Activated gamma-delta T cell treated with Interleukin-2 at 50 U/mL for 16 hours (primary cell): Measurements from ENCODE around the gene GRAPL.
"Not testable (repeated sequence)": the region's sequence is repeated elsewhere in the genome, so short reads cannot be mapped to it uniquely, and the experiment has no call there.

Experiments used
- DNase-seq: peaks from one replicate; pipeline ENCODE4 v3.0.0-alpha.2; 2020

GRAPL gene

DNA sequence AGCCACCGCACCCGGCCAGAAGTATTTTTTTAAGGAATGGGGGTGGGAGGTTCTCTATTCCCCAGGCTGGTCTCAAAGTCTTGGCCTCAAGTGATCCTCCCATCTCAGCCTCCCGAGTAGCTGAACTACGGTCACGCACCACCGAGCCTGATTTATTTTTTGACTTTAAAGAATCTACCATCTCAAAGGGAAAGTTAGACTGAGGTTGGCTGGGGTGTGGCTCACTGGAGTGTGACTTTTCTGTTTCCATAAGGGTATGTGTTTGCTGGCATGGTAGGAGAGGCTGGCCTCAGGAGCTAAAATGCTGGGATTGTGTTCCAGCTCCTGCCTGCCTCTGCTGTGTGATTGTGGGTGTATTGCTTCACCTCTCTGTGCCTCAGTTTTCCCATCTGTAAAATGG lies 10.6 kb downstream of the GRAPL start:
- not testable (repeated sequence) for DNase-seq

DNA sequence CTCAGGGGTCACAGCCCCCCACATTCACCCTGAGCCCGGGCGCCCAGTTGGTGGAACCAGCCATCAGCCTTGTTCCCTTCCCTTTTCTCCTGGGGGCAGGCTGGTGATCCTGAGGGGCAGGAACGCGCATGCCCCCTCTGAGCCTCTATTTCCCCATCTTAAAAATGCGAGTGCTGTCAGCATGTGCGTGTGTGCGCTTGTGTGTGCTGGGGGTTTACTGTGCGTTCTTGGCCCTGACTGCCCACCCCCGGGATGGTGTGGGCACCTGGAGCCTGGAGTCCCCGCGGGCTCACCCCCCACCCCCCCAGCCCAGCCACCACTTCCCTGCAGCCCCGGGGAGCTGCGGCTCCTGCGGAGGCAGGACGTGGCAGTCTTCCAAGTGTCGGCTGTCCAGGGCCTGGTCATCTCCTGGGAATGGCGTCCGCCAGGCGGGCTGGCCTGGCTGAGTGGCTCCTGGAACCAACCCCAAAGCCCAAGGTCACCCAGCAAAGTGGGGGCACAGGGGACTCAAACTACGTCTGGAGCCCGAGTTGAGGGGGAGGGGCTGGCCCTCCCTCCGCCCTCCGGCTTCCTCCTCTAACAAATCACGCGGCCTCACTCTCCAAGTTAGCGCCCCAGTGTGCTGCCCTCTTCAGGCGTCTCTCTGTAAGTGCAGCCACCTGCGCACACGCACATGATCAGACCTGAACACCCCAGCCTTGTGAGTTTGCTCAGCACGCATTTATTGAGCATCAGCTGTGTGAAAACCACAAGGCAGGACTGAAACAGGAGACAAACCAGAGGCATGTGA lies 14.2 kb downstream of the GRAPL start:
- peak; percentile 1 for DNase-seq

DNA sequence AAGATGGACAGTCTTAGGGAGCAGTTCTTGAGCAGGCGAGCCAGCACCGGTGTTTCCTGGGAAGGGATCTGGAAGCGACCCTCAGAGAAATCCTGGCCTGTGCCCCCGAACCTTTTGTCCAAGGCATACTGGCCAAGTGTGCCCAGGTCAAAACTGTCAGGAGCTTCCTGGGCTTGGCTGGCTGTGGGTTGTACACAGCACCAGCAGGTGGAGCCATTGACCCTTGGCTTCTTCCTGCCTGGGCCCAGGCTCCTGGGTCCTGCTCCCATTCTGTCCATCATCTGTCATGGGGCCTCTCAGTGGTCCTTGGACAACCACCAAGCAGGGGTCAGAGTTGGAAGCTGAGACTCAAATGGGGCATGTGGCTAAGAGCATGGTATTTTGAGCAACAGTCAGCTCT lies 15.0 kb downstream of the GRAPL start:
- DNase-seq = not testable (repeated sequence)

DNA sequence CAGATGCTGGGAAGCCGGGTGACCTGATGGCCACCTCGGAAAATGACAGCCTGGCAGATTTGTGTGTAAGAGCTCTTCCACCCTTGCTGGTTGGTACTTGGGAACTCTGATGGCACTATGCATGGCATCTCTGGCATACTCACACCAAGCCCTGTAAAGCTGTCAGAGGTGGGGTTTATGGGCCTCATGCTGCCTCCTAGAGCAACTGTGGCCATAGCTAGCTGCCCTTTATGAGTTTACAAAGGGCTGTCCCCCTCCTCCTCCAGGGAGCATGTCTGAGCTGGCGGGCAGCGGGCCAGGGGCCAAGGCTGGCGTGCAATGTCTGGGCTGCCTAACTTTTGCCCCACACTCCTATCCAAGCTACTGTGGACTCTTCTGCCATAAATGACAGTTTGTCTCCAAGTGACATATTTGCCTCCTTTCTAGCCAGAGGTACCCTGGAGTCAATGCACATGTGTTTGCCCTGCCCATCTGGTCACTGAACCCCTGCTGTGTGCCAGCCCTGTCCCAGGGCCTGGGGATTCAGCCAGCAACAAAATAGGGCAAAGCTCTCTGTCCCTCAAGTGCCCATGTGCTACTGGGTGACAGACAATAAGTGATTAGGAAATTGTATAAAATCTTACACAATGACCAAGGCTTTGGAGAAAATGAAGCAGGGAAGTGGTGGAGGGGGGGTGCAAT lies 15.8 kb downstream of the GRAPL start:
- DNase-seq = not testable (repeated sequence)

DNA sequence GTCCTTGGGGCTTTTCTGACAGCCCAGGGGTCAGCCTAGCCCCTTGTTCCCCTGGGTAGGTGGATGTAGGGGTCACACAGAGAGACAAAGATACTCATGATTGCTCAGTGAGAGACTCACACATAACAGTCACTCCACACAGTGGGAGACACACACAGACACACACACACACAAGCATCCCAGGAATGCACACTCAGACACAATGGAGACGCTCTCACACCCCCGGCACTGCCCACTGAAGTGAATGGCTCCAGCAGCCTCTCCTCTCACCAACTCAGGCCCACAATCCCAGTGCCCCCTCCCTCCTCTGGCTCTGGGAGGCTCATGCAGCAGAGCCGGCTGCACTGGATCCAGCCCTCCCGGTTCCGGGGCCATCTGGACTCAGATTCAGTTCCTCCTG lies 17.0 kb downstream of the GRAPL start:
- DNase-seq = not testable (repeated sequence)

DNA sequence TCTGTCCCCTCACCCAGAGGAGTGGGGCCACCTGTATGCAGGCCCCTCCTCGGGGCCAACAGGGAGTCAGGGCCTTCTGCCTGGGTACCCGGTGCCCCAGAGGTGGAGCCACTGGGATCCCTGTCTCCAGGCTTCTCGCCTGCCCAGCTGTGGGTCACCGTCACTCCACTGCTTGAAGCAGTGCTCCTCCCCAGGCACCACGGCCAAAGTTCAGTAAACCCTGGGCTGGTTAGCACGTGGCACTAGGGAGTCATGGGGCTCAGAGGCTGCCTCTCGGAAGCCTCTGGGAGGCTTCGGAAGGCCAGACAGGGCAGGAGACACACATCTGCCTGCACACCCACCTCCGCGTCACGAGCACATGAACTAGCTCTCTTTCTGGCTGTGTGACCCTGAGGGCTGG lies 18.1 kb downstream of the GRAPL start:
- DNase-seq = not testable (repeated sequence)

DNA sequence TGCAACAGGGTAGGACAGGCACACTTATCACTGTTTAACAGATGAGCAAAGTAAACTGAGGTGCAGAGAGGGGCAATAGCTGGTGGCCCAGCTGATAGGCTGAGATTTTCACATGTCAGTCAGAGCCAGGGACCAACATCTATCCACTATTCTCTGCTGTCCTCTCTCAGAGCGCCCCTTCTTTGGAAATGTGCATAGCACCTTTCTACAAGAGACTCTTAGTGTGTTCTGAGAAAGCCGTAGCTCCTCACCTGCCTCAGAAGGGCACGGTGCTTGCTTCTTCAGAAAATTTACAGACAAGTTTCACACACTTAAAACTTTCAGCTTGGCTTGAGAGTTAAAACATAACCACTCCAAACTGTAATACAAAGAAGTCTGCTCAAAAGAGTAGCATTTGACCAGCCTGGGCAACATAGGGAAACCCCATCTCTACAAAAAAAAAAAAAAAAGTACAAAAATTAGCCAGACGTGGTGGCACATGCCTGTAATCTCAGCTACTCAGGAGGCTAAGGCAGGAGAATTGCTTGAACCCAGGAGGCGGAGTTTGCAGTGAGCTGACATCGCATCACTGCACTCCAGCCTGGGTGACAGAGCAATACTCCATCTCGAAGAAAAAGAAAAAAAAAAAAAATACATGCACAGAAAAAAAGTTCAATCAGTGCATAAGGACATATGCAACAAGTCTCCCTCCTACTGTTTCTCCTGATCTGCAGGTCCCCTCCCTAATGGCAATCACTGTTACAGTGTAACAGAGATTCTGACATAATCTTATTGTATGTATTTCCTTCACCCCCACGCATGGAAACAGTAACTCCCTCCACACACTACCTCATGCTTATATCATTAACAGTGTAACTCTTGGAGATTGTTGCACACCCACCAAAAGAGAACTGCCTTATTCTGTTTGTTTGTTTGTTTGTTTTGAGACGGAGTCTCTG lies 23.6 kb downstream of the GRAPL start:
- not testable (repeated sequence) for DNase-seq

DNA sequence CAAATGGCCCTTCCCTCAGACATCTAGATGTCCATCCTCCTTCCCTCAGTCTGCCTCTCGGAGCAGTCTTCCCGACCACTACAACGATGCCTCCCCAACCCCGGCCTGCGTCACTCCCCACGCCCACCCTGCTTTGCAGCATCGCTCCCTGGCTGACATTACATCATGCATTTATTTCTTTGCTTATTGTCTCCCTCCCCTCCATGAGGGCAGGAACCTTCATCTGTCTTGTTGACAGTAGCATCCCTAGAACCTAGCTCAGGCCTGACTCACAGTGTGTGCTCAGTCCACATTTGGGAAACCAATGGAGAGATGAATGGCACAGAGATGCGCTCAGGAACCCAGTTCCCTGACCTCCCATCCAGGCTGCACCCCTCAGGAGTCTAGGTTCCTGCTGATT lies 30.2 kb downstream of the GRAPL start:
- not testable (repeated sequence) for DNase-seq

DNA sequence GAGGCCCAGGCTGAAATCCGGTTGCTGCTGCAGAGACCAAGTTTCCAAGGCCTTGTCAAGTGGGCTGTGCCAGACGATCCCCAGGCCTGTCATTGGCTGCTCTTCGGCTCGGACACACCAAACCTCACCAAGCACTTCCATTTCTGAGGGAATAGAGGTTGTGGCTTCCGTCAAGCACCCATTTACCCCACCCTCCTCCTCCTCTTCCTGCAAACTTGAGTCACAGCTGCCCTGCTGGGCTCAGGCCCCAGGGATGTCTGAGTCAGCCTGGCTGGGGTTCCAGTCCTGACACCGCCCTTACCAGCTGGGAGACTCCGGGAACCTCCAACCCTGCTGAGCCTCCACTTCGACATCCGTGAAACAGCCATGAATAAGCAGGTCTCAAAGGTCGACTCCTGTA lies 31.1 kb downstream of the GRAPL start:
- DNase-seq = not testable (repeated sequence)

DNA sequence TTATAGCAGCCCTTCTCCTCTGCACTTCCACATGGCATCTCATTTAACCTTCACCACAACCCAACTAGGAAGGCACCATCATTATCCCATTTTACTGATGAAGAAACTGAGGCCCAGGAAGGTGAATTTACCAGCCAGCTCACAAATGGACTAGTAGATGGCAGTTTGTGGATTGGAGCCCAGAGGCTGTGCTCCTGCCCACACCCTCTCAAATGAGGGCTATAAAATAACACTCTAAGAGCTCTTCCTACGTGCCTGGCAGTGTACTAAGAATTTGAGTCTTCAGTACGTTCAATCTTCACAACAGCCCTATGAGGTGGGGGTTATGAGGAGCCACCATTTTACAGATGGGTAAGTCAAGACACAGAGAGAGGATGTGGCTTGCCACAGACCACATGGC lies 31.5 kb downstream of the GRAPL start:
- not testable (repeated sequence) for DNase-seq

DNA sequence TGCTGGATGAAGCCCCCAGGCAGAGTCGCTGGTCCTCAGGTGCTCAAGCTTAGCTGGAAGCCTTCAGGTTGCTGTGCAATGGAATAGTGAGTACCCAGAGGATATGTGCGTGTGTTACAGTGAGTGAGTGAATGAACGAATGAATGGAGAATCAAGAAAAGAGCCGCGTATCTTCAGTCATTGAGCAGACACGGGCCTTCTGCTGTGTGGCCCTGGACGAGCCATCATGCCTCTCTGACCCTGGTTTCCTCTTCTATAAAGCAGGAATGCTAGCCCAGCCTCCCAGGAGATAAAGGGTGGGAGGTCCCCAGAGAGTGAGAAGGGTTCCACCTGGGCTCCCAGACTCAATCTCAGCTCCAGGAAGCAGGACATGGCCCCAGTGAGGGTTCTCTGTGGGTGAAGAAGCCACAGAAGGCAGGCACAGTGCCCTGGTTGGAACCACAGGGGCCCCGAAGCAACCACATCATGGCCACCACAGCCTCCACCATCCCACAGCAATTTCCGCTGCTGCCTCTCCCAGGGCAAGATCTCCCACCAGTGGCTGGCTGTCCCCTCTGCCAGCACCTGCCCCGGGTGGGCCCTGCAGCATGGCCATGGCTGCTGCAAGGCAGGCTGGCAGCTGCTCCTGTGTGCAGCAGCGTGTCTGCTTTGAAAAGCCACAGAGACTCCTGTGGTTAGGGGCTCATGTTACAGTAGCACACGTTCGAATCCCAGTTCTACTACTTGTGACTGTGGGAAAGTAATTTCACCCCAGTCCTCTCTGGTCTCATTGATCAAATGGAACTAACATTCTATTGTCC lies 34.1 kb downstream of the GRAPL start:
- not testable (repeated sequence) for DNase-seq

DNA sequence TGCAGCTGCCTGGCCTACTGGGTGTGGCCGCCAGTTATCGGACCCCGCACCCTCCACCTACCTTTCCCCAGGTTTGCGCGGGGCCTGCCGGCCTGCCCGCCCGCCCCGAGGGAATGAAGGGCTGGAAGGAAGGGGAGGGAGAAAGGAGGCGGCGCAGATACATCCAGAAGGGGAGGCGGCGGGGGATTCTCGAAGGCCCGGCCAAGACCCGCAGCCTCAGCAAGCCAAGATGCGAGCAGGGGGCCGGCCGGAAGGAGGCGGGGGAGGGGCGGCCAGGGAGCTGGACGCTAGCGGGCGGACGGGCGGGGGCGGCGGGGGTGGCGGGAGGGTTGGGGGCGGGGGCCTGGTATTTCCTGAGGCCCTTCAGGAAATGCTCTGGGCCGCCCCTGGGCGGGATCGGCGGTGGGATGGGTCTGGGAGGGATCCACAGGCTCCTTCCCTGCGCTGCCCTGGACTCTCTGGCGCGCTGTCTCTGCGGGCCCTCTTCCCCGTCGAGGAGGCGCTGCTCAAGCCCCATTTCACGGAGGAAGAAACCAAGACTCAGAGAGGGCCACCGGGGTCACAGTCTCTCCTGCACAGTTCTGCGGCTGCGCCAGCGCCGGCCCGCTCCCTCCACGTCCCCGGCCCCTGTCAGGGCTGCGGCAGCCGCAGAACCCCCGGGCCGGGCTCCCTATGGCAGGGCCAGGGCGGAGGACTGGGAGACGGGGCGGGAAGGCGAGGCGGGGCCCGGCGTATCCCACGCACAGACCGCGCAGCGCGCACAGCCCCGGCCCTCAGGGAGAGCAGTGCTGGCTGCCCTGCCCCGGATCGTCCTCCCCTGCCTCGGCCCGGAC lies 35.2 kb downstream of the GRAPL start:
- DNase-seq = not testable (repeated sequence)

DNA sequence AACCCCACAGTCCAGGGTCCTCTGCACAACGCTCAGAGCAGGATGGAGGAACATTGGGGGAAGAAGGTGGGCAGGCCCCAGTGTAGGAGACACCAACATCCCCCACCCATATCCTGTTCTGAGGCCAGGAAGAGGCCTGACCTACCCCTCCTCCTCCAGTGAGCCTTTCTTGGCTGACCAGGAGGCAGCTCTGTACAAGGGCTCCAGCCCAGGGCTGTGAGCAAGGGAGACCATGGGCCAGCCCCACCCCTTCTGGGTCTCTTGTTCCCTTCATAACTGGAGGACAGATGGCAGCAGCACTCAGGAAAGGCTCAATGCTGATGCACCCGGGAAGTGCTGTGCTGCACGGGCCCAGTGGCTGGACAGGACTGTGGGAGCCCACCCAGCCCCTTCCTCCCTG lies 47.0 kb downstream of the GRAPL start:
- not testable (repeated sequence) for DNase-seq

DNA sequence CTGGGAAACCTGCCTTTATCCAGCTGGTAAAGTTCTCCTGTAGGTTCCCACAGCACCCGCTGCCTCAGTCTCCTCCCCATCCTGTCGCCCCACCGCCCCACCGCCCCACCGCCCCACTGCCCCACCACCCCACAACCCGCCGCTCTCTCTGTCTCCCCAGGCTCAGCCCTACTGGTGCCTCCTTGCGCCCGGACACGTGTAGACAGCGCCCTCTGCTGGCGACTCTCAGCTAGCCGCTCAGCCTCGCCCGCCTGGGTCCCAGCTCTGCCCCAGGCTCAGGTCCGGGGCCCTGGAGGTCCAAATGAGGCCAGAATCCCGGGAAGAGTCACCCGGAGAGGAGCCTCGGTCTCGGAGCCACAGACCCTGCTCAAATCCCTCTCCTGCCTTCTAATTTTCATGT lies 48.0 kb downstream of the GRAPL start:
- not testable (repeated sequence) for DNase-seq

DNA sequence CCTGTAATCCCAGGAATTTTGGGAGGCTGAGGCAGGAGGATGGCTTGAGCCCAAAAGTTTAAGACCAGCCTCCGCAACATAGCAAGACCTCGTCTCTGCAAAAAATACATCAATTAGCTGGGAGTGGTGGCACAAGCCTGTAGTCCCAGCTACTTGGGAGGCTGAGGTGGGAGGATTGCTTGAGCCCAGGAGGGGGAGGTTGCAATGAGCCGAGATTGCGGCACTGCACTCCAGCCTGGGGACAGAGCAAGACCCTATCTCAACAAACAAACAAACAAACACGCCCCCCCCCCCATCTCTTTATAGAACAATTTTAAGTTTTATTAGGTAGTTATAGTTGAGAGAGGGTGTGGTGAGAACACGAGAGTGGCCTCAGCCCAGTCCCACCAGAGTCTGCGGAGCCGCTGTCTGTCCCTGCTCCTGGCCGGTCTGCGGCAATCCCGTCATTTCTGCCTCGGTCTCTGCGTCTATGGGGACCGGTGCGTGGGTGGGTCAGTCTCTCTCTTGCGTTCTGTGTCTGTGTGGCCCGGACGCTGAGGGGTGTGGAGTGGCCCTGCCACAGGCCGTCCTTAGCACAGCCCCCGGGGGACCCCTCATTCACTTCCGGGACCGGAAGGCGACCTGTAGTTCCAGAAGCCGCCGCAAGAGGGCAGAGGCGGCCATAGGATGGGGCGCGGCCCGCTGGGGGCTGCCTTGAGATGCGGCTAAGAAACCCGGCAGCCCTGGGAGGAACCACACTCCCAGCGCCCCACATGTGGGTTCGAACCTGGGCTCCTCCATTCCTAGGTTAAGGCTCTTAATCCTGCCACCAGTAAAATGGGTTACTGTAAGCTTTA lies 53.9 kb downstream of the GRAPL start:
- DNase-seq = not testable (repeated sequence)

DNA sequence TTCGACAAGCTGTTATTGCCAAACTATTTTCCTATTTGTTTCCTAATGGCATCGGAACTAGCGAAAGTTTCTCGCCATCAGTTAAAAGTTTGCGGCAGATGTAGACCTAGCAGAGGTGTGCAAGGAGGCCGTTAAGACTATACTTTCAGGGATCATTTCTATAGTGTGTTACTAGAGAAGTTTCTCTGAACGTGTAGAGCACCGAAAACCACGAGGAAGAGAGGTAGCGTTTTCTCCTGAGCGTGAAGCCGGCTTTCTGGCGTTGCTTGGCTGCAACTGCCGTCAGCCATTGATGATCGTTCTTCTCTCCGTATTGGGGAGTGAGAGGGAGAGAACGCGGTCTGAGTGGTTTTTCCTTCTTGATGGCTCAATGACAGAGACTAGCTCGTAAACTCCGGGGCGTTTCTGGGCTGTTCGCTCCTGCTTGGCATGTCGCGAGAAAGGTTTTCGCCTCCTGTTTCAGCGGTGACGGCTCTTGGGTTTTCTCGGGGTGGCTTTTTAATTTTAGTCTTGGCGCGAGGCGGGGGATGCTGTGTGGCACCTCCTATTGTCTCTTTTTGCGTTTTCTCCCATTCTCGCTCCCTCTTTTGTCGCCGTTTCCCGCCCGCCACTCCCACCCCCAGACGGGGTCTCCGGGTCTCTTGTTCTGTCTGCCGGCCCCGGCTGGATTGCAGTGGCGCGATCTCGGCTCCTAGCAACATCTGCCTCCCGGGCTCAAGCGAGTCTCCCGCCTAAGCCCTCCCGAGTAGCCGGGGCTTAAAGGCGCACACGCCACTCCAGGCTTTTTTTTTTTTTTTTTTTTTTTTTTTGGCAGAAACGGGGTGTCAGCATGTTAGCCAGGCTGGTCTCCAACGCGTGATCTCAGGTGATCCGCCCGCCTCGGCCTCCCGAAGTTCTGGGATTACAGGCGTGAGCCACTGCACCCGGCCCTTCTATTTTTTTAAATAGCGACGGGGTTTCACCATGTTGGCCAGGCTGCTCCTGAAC lies 60.8 kb downstream of the GRAPL start:
- DNase-seq = not testable (repeated sequence)

DNA sequence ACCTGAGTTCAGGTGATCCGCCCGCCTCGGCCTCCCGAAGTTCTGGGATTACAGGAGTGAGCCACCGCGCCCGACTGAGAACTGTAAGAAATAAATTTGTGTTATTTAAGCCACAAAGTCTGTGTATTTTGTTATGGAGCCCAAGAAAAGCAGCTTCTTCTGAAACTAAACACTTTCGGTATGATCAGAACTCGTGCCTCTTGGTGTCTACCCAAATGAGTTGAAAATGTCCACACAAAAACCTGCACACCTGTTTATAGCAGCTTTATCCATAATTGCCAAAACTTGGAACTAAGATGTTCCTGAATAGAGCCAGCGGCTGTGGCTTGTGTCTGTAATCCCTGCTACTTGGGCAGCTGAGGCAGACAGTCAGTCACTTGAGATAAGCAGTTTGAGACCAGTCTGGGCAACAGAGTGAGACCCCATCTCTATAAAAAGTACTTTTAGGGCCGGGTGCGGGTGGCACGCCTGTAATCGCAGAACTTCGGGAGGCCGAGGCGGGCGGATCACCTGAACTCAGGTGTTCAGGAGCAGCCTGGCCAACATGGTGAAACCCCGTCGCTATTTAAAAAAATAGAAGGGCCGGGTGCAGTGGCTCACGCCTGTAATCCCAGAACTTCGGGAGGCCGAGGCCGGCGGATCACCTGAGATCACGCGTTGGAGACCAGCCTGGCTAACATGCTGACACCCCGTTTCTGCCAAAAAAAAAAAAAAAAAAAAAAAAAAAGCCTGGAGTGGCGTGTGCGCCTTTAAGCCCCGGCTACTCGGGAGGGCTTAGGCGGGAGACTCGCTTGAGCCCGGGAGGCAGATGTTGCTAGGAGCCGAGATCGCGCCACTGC lies 61.7 kb downstream of the GRAPL start:
- DNase-seq = not testable (repeated sequence)

DNA sequence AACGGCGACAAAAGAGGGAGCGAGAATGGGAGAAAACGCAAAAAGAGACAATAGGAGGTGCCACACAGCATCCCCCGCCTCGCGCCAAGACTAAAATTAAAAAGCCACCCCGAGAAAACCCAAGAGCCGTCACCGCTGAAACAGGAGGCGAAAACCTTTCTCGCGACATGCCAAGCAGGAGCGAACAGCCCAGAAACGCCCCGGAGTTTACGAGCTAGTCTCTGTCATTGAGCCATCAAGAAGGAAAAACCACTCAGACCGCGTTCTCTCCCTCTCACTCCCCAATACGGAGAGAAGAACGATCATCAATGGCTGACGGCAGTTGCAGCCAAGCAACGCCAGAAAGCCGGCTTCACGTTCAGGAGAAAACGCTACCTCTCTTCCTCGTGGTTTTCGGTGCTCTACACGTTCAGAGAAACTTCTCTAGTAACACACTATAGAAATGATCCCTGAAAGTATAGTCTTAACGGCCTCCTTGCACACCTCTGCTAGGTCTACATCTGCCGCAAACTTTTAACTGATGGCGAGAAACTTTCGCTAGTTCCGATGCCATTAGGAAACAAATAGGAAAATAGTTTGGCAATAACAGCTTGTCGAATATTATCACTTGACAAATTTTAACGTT lies 62.5 kb downstream of the GRAPL start:
- DNase-seq = not testable (repeated sequence)
